WTC11 (cell line): ENCODE measurements around the gene TAPT1. TPM values are rescaled to one million over a fixed set of nuclear protein-coding genes. Genes with fewer than 3 reads are reported as not detected.

ENCODE experiments used
- ATAC-seq: fragments of 200-7000 bp; cut with Tn5 transposase; 2 replicates; pipeline ENCODE4 v1.10.0; 2021; ENCODE audit warnings: mild to moderate bottlenecking, moderate library complexity
- CTCF ChIA-PET: fragments of 300-600 bp; sonication (Branson Sonifier 250); formaldehyde crosslinking; loops from one replicate; lab custom pipeline; 2021; ENCODE audit warnings: antibody characterized with exemption; lab: Charles Lee
- POLR2A ChIA-PET: fragments of 350-600 bp; sonication (Branson Sonifier 250); formaldehyde crosslinking; loops from one replicate; lab custom pipeline; 2021; ENCODE audit warnings: antibody characterized with exemption; lab: Charles Lee
- DNase-seq: peaks from one replicate; pipeline ENCODE4 v3.0.0; 2021; ENCODE audit warnings: low spot score
- H3K27ac Mint-ChIP-seq: 2 replicates; pipeline ENCODE4 v1.8.0; 2021; ENCODE audit warnings: mixed read lengths
- H3K27me3 Mint-ChIP-seq: 2 replicates; pipeline ENCODE4 v1.8.0; 2021; ENCODE audit warnings: low read depth, mild to moderate bottlenecking, moderate library complexity, mixed read lengths
- H3K36me3 Mint-ChIP-seq: 2 replicates; pipeline ENCODE4 v1.8.0; 2021; ENCODE audit warnings: mixed read lengths
- H3K4me1 Mint-ChIP-seq: 2 replicates; pipeline ENCODE4 v1.8.0; 2022; ENCODE audit warnings: mixed read lengths
- H3K4me3 Mint-ChIP-seq: 2 replicates; pipeline ENCODE4 v1.8.0; 2021; ENCODE audit warnings: mild to moderate bottlenecking, moderate library complexity, mixed read lengths
- H3K9me3 Mint-ChIP-seq: 2 replicates; pipeline ENCODE4 v1.8.0; 2021; ENCODE audit warnings: mixed read lengths
- CREB1 ChIP-seq: sonication (generic); formaldehyde crosslinking; IDR thresholded peaks from 2 replicates; pipeline ENCODE4 v1.8.0; 2023; ENCODE audit warnings: mild to moderate bottlenecking, missing genetic modification reagents
- CREM ChIP-seq: sonication (generic); formaldehyde crosslinking; IDR thresholded peaks from 2 replicates; pipeline ENCODE4 v1.8.1; 2022; ENCODE audit warnings: mild to moderate bottlenecking, missing genetic modification reagents, moderate library complexity
- ESRRA ChIP-seq: sonication (generic); formaldehyde crosslinking; IDR thresholded peaks from 2 replicates; pipeline ENCODE4 v1.8.1; 2022; ENCODE audit warnings: mild to moderate bottlenecking, missing genetic modification reagents, borderline replicate concordance
- ETV6 ChIP-seq: sonication (generic); formaldehyde crosslinking; IDR thresholded peaks from 2 replicates; pipeline ENCODE4 v1.8.1; 2022; ENCODE audit warnings: mild to moderate bottlenecking, missing genetic modification reagents
- FOXJ3 ChIP-seq: sonication (generic); formaldehyde crosslinking; IDR thresholded peaks from 2 replicates; pipeline ENCODE4 v1.9.0; 2021; ENCODE audit warnings: missing genetic modification reagents, mild to moderate bottlenecking, borderline replicate concordance
- IRF2 ChIP-seq: sonication (generic); formaldehyde crosslinking; IDR thresholded peaks from 2 replicates; pipeline ENCODE4 v1.8.0; 2022; ENCODE audit warnings: low read depth, missing genetic modification reagents, borderline replicate concordance
- KAT7 ChIP-seq: sonication (generic); formaldehyde crosslinking; IDR thresholded peaks from 2 replicates; pipeline ENCODE4 v1.8.1; 2023; ENCODE audit warnings: missing genetic modification reagents, mild to moderate bottlenecking, borderline replicate concordance
- NFE2L1 ChIP-seq: sonication (generic); formaldehyde crosslinking; IDR thresholded peaks from 2 replicates; pipeline ENCODE4 v1.8.1; 2023; ENCODE audit warnings: missing genetic modification reagents
- NR1H2 ChIP-seq: sonication (generic); formaldehyde crosslinking; IDR thresholded peaks from 2 replicates; pipeline ENCODE4 v1.9.0; 2021; ENCODE audit warnings: mild to moderate bottlenecking, moderate library complexity, missing genetic modification reagents
- NR2C2 ChIP-seq: sonication (generic); formaldehyde crosslinking; IDR thresholded peaks from 2 replicates; pipeline ENCODE4 v1.8.0; 2022; ENCODE audit warnings: mild to moderate bottlenecking, missing genetic modification reagents
- RELA ChIP-seq: sonication (generic); formaldehyde crosslinking; IDR thresholded peaks from 2 replicates; pipeline ENCODE4 v1.8.1; 2022; ENCODE audit warnings: missing genetic modification reagents, mild to moderate bottlenecking, borderline replicate concordance
- RORB ChIP-seq: fragments of 250-450 bp; sonication (Bioruptor Pico); IDR thresholded peaks from 2 replicates; pipeline ENCODE4 v1.9.0; 2021; ENCODE audit warnings: mild to moderate bottlenecking
- SP1 ChIP-seq: sonication (generic); formaldehyde crosslinking; conservative IDR thresholded peaks from 2 replicates; pipeline ENCODE4 v1.8.1; 2022; ENCODE audit warnings: missing genetic modification reagents
- TEAD1 ChIP-seq: sonication (generic); formaldehyde crosslinking; IDR thresholded peaks from 2 replicates; pipeline ENCODE4 v1.8.0; 2022; ENCODE audit warnings: mild to moderate bottlenecking, missing genetic modification reagents
- ZNF219 ChIP-seq: sonication (generic); formaldehyde crosslinking; IDR thresholded peaks from 2 replicates; pipeline ENCODE4 v1.8.0; 2023; ENCODE audit warnings: missing genetic modification reagents, mild to moderate bottlenecking, borderline replicate concordance
- ZNF396 ChIP-seq: fragments of 250-450 bp; sonication (Bioruptor Pico); IDR thresholded peaks from 2 replicates; pipeline ENCODE4 v1.8.0; 2021; ENCODE audit warnings: mild to moderate bottlenecking, moderate library complexity, borderline replicate concordance
- ZNF416 ChIP-seq: fragments of 250-450 bp; sonication (Bioruptor Pico); IDR thresholded peaks from 2 replicates; pipeline ENCODE4 v1.9.0; 2021; ENCODE audit warnings: mild to moderate bottlenecking, inconsistent platforms
- ZNF671 ChIP-seq: fragments of 250-450 bp; sonication (Bioruptor Pico); IDR thresholded peaks from 2 replicates; pipeline ENCODE4 v1.8.0; 2021; ENCODE audit warnings: mild to moderate bottlenecking
- total RNA-seq: library from RNA; stranded (reverse); gene quantifications from 3 replicates; pipeline ENCODE4 v1.2.3, GENCODE V29; 2021
- TF ChIP-seq, protein P1 (sequence below): sonication (generic); formaldehyde crosslinking; IDR thresholded peaks from 2 replicates; pipeline ENCODE4 v1.8.1; 2023; ENCODE audit warnings: mild to moderate bottlenecking, missing genetic modification reagents
- TF ChIP-seq, protein P2 (sequence below): sonication (generic); formaldehyde crosslinking; conservative IDR thresholded peaks from 2 replicates; pipeline ENCODE4 v1.8.1; 2023; ENCODE audit warnings: mild to moderate bottlenecking, low read depth, missing genetic modification reagents, moderate library complexity
- TF ChIP-seq, protein P3 (sequence below): sonication (generic); formaldehyde crosslinking; IDR thresholded peaks from 2 replicates; pipeline ENCODE4 v1.8.1; 2022; ENCODE audit warnings: missing genetic modification reagents, borderline replicate concordance
- TF ChIP-seq, protein P4 (sequence below): sonication (generic); formaldehyde crosslinking; IDR thresholded peaks from 2 replicates; pipeline ENCODE4 v1.8.0; 2023; ENCODE audit warnings: missing genetic modification reagents
- TF ChIP-seq, protein P5 (sequence below): sonication (generic); formaldehyde crosslinking; IDR thresholded peaks from 2 replicates; pipeline ENCODE4 v1.8.0; 2022; ENCODE audit warnings: mild to moderate bottlenecking, missing genetic modification reagents
- TF ChIP-seq, protein P6 (sequence below): fragments of 250-450 bp; sonication (Bioruptor Pico); conservative IDR thresholded peaks from 2 replicates; pipeline ENCODE4 v1.9.0; 2021; ENCODE audit warnings: mild to moderate bottlenecking
- TF ChIP-seq, protein P7 (sequence below): fragments of 200-600 bp; IDR thresholded peaks from 2 replicates; pipeline ENCODE4 v1.8.0; 2022; ENCODE audit warnings: antibody characterized with exemption

TAPT1 gene
- total RNA-seq, 1 experiment from 2014 or later: 12.4 TPM

DNA sequence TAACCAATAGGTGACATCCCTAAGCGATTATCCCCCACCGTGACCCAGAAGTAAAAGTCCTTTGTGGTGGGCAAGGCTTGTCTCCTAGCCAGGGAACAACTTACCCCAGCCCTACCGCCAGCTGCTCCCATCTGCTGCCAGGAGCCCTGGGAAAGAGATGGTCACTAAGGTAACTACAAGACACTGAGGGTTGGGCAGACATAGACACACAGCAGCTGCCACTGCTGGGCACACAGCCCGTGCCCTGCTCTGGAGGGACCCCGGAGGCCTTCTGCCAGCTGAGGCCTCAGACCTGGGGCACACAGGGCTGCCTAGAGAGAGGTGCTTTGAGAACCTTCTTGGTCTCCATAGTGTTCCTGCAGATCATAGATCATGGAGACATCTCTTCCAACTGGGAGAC, 89.4 kb downstream of the TAPT1 start (continued):
- TF ChIP-seq RORB (CRISPR knock-in tag): no peak

DNA sequence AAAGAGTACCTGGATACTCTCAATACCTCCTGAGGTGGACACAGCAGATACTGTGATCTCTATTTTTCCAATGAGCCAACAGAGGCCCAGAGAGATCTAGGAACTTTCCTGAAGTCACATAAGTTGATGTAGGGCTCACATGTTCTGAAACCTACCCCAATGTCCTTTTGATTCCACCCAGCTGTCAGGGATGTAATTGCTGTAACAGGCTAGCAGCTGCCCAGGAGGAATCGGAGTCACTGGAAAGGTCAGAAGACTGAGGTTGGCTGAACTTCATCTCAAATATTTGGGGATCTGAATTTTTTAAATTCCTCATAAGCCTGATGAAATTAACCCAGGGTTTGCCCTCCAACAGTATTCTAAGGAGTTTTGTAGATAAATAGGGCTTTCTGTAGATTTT, 90.0 kb downstream of the TAPT1 start:
- Mint-ChIP-seq H3K4me3 (no peak overlapping the region), H3K4me1 (no peaks in the 10 kb centered on the region), H3K36me3 (peaks cover 12% of the 10 kb centered on the region), H3K27ac (no peak overlapping the region), H3K9me3 (peaks cover 37% of the 10 kb centered on the region), H3K27me3 (peaks cover 4% of the 10 kb centered on the region; the same call in 1 of the 2 replicates)
- DNase-seq (no peak), ATAC-seq (no peak)
- CTCF ChIA-PET: no interaction called here
- POLR2A ChIA-PET: no interaction called here
- TF ChIP-seq ZNF396 (CRISPR knock-in tag): no peak
- TF ChIP-seq, protein P1, sequence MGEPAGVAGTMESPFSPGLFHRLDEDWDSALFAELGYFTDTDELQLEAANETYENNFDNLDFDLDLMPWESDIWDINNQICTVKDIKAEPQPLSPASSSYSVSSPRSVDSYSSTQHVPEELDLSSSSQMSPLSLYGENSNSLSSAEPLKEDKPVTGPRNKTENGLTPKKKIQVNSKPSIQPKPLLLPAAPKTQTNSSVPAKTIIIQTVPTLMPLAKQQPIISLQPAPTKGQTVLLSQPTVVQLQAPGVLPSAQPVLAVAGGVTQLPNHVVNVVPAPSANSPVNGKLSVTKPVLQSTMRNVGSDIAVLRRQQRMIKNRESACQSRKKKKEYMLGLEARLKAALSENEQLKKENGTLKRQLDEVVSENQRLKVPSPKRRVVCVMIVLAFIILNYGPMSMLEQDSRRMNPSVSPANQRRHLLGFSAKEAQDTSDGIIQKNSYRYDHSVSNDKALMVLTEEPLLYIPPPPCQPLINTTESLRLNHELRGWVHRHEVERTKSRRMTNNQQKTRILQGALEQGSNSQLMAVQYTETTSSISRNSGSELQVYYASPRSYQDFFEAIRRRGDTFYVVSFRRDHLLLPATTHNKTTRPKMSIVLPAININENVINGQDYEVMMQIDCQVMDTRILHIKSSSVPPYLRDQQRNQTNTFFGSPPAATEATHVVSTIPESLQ (CRISPR knock-in tag): no peak
- TF ChIP-seq, protein P2, sequence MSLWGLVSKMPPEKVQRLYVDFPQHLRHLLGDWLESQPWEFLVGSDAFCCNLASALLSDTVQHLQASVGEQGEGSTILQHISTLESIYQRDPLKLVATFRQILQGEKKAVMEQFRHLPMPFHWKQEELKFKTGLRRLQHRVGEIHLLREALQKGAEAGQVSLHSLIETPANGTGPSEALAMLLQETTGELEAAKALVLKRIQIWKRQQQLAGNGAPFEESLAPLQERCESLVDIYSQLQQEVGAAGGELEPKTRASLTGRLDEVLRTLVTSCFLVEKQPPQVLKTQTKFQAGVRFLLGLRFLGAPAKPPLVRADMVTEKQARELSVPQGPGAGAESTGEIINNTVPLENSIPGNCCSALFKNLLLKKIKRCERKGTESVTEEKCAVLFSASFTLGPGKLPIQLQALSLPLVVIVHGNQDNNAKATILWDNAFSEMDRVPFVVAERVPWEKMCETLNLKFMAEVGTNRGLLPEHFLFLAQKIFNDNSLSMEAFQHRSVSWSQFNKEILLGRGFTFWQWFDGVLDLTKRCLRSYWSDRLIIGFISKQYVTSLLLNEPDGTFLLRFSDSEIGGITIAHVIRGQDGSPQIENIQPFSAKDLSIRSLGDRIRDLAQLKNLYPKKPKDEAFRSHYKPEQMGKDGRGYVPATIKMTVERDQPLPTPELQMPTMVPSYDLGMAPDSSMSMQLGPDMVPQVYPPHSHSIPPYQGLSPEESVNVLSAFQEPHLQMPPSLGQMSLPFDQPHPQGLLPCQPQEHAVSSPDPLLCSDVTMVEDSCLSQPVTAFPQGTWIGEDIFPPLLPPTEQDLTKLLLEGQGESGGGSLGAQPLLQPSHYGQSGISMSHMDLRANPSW: no peak
- no peak for TF ChIP-seq RELA (CRISPR knock-in tag)
- TF ChIP-seq, protein P3, sequence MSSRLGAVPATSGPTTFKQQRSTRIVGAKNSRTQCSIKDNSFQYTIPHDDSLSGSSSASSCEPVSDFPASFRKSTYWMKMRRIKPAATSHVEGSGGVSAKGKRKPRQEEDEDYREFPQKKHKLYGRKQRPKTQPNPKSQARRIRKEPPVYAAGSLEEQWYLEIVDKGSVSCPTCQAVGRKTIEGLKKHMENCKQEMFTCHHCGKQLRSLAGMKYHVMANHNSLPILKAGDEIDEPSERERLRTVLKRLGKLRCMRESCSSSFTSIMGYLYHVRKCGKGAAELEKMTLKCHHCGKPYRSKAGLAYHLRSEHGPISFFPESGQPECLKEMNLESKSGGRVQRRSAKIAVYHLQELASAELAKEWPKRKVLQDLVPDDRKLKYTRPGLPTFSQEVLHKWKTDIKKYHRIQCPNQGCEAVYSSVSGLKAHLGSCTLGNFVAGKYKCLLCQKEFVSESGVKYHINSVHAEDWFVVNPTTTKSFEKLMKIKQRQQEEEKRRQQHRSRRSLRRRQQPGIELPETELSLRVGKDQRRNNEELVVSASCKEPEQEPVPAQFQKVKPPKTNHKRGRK: no peak
- TF ChIP-seq, protein P4, sequence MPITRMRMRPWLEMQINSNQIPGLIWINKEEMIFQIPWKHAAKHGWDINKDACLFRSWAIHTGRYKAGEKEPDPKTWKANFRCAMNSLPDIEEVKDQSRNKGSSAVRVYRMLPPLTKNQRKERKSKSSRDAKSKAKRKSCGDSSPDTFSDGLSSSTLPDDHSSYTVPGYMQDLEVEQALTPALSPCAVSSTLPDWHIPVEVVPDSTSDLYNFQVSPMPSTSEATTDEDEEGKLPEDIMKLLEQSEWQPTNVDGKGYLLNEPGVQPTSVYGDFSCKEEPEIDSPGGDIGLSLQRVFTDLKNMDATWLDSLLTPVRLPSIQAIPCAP (CRISPR knock-in tag): no peak
- TF ChIP-seq CREM (CRISPR knock-in tag): no peak
- TF ChIP-seq IRF2 (CRISPR knock-in tag): no peak
- TF ChIP-seq, protein P5, sequence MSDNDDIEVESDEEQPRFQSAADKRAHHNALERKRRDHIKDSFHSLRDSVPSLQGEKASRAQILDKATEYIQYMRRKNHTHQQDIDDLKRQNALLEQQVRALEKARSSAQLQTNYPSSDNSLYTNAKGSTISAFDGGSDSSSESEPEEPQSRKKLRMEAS (CRISPR knock-in tag): no peak
- TF ChIP-seq, protein P6, sequence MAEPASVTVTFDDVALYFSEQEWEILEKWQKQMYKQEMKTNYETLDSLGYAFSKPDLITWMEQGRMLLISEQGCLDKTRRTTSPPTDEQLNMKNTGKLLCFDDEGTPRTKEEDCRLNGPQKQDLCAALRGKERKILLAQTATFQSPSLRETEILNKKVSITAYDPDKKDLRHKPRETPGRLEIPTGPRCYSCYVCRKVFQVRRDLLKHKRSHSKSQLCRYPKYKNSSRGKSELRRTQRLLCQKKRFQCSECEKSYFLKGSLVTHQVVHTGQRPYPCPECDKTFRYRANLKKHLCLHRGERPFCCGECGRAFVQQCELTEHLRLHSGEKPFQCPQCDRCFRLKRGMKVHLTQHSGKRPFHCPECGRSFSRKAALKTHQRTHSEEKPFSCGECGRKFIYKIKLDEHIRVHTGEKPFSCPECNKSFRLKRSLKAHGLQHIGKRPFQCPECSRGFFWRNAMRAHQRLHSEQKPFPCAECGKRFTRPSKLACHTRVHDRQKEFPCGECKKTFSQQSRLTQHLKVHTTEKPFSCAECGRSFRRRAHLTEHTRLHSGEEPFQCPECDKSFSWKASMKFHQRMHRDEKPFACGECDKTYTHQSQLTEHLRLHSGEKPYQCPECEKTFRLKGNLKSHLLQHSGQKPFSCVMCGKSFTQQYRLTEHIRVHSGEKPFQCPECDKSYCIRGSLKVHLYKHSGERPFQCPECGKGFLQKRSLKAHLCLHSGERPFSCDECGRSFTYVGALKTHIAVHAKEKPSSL (CRISPR knock-in tag): no peak
- TF ChIP-seq ZNF416 (CRISPR knock-in tag): no peak
- TF ChIP-seq ZNF671 (CRISPR knock-in tag): no peak
- TF ChIP-seq FOXJ3: no peak
- no peak for TF ChIP-seq KAT7 (CRISPR knock-in tag)

DNA sequence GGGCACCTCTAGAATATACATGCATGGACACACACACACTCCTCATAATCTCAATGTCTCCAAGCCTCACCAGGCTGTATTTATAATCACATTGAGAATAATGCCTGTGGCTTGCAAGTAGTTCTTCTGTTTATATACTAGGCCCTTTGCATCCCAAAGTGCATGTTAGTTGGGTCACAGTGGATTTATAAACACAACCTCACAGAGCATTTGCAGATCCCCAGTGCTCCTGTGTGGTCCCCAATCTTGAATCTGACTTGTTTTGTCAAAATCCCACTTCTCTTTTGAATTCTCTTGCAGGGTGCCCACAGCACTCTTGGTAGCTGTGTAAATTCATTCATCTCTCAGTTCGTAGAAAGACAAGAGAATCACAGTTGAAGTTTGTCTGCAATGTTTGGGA, 92.9 kb downstream of the TAPT1 start:
- DNase-seq (no peak), ATAC-seq (no peak)
- ChIA-PET CTCF (no interaction called here), POLR2A (no interaction called here)
- Mint-ChIP-seq H3K27ac (no peak overlapping the region), H3K4me1 (no peaks in the 10 kb centered on the region), H3K36me3 (peaks cover 12% of the 10 kb centered on the region), H3K4me3 (no peak overlapping the region), H3K27me3 (peaks cover 4% of the 10 kb centered on the region; the same call in 1 of the 2 replicates), H3K9me3 (peaks cover 29% of the 10 kb centered on the region)
- no peak for TF ChIP-seq TEAD1 (CRISPR knock-in tag)
- TF ChIP-seq CREB1: no peak
- TF ChIP-seq, protein P5 (CRISPR knock-in tag): no peak
- TF ChIP-seq SP1 (CRISPR knock-in tag): no peak
- no peak for TF ChIP-seq ETV6 (CRISPR knock-in tag)
- TF ChIP-seq NR2C2 (CRISPR knock-in tag): no peak
- TF ChIP-seq ESRRA: no peak
- TF ChIP-seq NFE2L1: no peak
- TF ChIP-seq, protein P7, sequence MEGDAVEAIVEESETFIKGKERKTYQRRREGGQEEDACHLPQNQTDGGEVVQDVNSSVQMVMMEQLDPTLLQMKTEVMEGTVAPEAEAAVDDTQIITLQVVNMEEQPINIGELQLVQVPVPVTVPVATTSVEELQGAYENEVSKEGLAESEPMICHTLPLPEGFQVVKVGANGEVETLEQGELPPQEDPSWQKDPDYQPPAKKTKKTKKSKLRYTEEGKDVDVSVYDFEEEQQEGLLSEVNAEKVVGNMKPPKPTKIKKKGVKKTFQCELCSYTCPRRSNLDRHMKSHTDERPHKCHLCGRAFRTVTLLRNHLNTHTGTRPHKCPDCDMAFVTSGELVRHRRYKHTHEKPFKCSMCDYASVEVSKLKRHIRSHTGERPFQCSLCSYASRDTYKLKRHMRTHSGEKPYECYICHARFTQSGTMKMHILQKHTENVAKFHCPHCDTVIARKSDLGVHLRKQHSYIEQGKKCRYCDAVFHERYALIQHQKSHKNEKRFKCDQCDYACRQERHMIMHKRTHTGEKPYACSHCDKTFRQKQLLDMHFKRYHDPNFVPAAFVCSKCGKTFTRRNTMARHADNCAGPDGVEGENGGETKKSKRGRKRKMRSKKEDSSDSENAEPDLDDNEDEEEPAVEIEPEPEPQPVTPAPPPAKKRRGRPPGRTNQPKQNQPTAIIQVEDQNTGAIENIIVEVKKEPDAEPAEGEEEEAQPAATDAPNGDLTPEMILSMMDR: no peak
- TF ChIP-seq NR1H2 (CRISPR knock-in tag): no peak
- no peak for TF ChIP-seq ZNF219 (CRISPR knock-in tag)
